HepG2 (cell line): ENCODE data around the gene HOPX. TPM values are rescaled to one million over a fixed set of nuclear protein-coding genes. Genes with fewer than 3 reads are reported as not detected.

Experiments used
- ATAC-seq: fragments of 200-7000 bp; cut with Tn5 transposase; 3 replicates; pipeline ENCODE4 v1.9.1; 2020; ENCODE audit warnings: mild to moderate bottlenecking, moderate library complexity
- BruUV-seq: library from RNA; stranded (reverse); fragments of 400-500 nt; replicated peaks from 2 replicates; lab custom pipeline; 2021; lab: Mats Ljungman, UMichigan
- CTCF ChIA-PET: fragments of 300-600 bp; formaldehyde crosslinking; extraction: SDS; loops from one replicate; lab custom pipeline; 2021; ENCODE audit warnings: low total read pairs, inconsistent platforms, low intra/inter-chr PET ratio; lab: Yijun Ruan, JAX
- POLR2A ChIA-PET: fragments of 350-600 bp; sonication (Branson Sonifier 250); formaldehyde crosslinking; loops from one replicate; lab custom pipeline; 2020; ENCODE audit warnings: antibody characterized with exemption, inconsistent platforms; lab: Yijun Ruan, JAX
- DNase-seq: peaks from one replicate; pipeline ENCODE4 v3.0.0-alpha.2; 2015; ENCODE audit warnings: low spot score
- FAIRE-seq: peaks from 3 replicates; lab custom pipeline; 2011; peaks lifted over from hg19 to GRCh38; lab: Jason Lieb, UNC
- H2AFZ ChIP-seq: one replicate; pipeline ENCODE4 v1.6.1; 2011; ENCODE audit warnings: low read length, inconsistent platforms
- H3K27ac ChIP-seq: fragments of 300-600 bp; 3 replicates; pipeline ENCODE4 v1.8.0; 2011; ENCODE audit warnings: mixed run types, mild to moderate bottlenecking, mixed read lengths, low read length, inconsistent platforms; ENCODE audit not compliant: insufficient read depth; ENCODE audit errors: extremely low read length
- H3K27me3 ChIP-seq, 2 experiments: fragments of 200-600 bp in 1 of 2; 2 replicates in 1 of 2; 3 replicates in 1 of 2; pipeline versions ENCODE4 v1.6.0 to v1.8.0; 2011; ENCODE audit warnings: low read length in 2 of 2, mild to moderate bottlenecking in 2 of 2, moderate library complexity in 2 of 2, inconsistent platforms in 1 of 2; ENCODE audit not compliant: insufficient read depth in 2 of 2, control insufficient read depth in 1 of 2
- H3K36me3 ChIP-seq, 2 experiments: fragments of 200-600 bp in 1 of 2; replicated peaks in 1 of 2; 2 replicates in 1 of 2; 3 replicates in 1 of 2; pipeline versions ENCODE4 v1.5.1 to v1.8.0; 2011; ENCODE audit warnings: low read length in 2 of 2, inconsistent platforms in 1 of 2; ENCODE audit not compliant: insufficient read depth in 2 of 2, control insufficient read depth in 1 of 2
- H3K4me1 ChIP-seq: 2 replicates; pipeline ENCODE4 v1.5.1; 2012; ENCODE audit warnings: low read length, inconsistent platforms; ENCODE audit not compliant: insufficient read depth
- H3K4me2 ChIP-seq: 2 replicates; pipeline ENCODE4 v1.6.0; 2011; ENCODE audit warnings: low read depth, low read length, inconsistent platforms
- H3K4me3 ChIP-seq, 3 experiments: fragments of 200-600 bp in 1 of 3; sonication (generic), shearing (Covaris generic) in 1 of 3; replicated peaks in 1 of 3; 2 replicates each; pipeline ENCODE4 v1.5.1; 2011 to 2016; ENCODE audit warnings: low read length in 3 of 3, inconsistent platforms in 2 of 3, low read depth in 2 of 3, mild to moderate bottlenecking in 2 of 3, control low read depth in 1 of 3, mixed read lengths in 1 of 3; ENCODE audit not compliant: insufficient read depth in 1 of 3
- H3K79me2 ChIP-seq: one replicate; pipeline ENCODE4 v1.6.1; 2011; ENCODE audit warnings: low read length, inconsistent platforms; ENCODE audit not compliant: insufficient read depth
- H3K9ac ChIP-seq: 2 replicates; pipeline ENCODE4 v1.6.0; 2011; ENCODE audit warnings: mild to moderate bottlenecking, low read depth, low read length, inconsistent platforms; ENCODE audit not compliant: insufficient read depth
- H3K9me3 ChIP-seq: 2 replicates; pipeline ENCODE4 v1.5.1; 2012; ENCODE audit warnings: mild to moderate bottlenecking, low read length
- H4K20me1 ChIP-seq: 2 replicates; pipeline ENCODE4 v1.6.0; 2011; ENCODE audit warnings: inconsistent platforms, mild to moderate bottlenecking, low read length, moderate library complexity; ENCODE audit not compliant: insufficient read depth
- DNMT3B ChIP-seq: conservative IDR thresholded peaks from 2 replicates; pipeline ENCODE4 v1.6.1; 2016; ENCODE audit warnings: missing biosample characterization, control low read depth
- EZH2 ChIP-seq: conservative IDR thresholded peaks from 2 replicates; pipeline ENCODE4 v1.6.1; 2012; ENCODE audit warnings: mild to moderate bottlenecking, low read depth, low read length, moderate library complexity
- FOXA1 ChIP-seq, 2 experiments: fragments of 450-650 bp in 1 of 2; sonication (generic) in 1 of 2; formaldehyde crosslinking in 1 of 2; IDR thresholded peaks; 2 replicates each; pipeline versions ENCODE4 v1.4.0 to v1.6.1; 2016 to 2020; ENCODE audit warnings: missing genetic modification reagents in 1 of 2
- KLF11 ChIP-seq: IDR thresholded peaks from 2 replicates; pipeline ENCODE4 v1.6.1; 2016; ENCODE audit warnings: missing compliant biosample characterization
- RCOR2 ChIP-seq: IDR thresholded peaks from 2 replicates; pipeline ENCODE4 v1.6.1; 2016; ENCODE audit warnings: missing biosample characterization, missing genetic modification reagents
- TEAD3 ChIP-seq: optimal IDR thresholded peaks from 2 replicates; pipeline ENCODE3; 2016; ENCODE audit warnings: borderline replicate concordance
- ZMYM3 ChIP-seq: sonication (generic); formaldehyde crosslinking; IDR thresholded peaks from 2 replicates; pipeline ENCODE4 v1.5.1; 2020; ENCODE audit warnings: mild to moderate bottlenecking, missing genetic modification reagents
- ZNF615 ChIP-seq: sonication (generic); formaldehyde crosslinking; IDR thresholded peaks from 2 replicates; pipeline ENCODE4 v1.5.0; 2020; ENCODE audit warnings: mild to moderate bottlenecking, missing genetic modification reagents, borderline replicate concordance
- WGBS: methylation state at CpG from one replicate; pipeline ENCODE4 v1.1.6; 2017; ENCODE audit warnings: low lambda C conversion rate; 5-methylcytosine and 5-hydroxymethylcytosine counted together
- in situ Hi-C: cut with HindIII; loops from 2 replicates; pipeline ENCODE4 v1.10.0; 2017; ENCODE audit warnings: low pct_unique_long_range_greater_than_20kb; ENCODE audit not compliant: extremely low pct_ligation_motif_present
- intact Hi-C: fragments of 100-400 bp; cut with micrococcal nuclease; formaldehyde crosslinking; loops from one replicate; pipeline ENCODE4 v1.10.0; 2022; ENCODE audit not compliant: unreplicated experiment
- polyA plus RNA-seq, 8 experiments: library from polyadenylated mRNA; depleted of rRNA in 3 of 8; stranded (reverse) in 7 of 8; unstranded in 1 of 8; fragments of >200 nt; fragmentation: Illumina TruSeq in 4 of 8; extraction: Trizol in 4 of 8; gene quantifications; 2 replicates each; pipeline versions ENCODE4 v1.2.1 to v1.2.3, GENCODE V29; 2011 to 2016; ENCODE audit warnings: low read depth in 4 of 8, missing spikeins in 1 of 8, mixed read lengths in 1 of 8; ENCODE audit not compliant: insufficient read depth in 1 of 8
- total RNA-seq, 5 experiments: library from RNA; depleted of rRNA; stranded (reverse); fragments of >200 nt; fragmentation: Illumina TruSeq; extraction: Trizol; gene quantifications; 2 replicates each; pipeline ENCODE4 v1.2.3, GENCODE V29; 2016; ENCODE audit warnings: low read depth in 1 of 5
- TF ChIP-seq, protein P1 (sequence below): sonication (generic); formaldehyde crosslinking; IDR thresholded peaks from 2 replicates; pipeline ENCODE4 v1.8.0; 2022; ENCODE audit warnings: mild to moderate bottlenecking, missing genetic modification reagents; ENCODE audit not compliant: insufficient replicate concordance
- TF ChIP-seq, protein P2 (sequence below): sonication (generic); formaldehyde crosslinking; IDR thresholded peaks from 2 replicates; pipeline ENCODE4 v1.4.0; 2020; ENCODE audit warnings: low read depth, mild to moderate bottlenecking, missing genetic modification reagents
- TF ChIP-seq, protein P3 (sequence below): IDR thresholded peaks from 2 replicates; pipeline ENCODE4 v1.6.1; 2016; ENCODE audit warnings: low read depth, borderline replicate concordance

The HOPX gene
- total and polyA plus RNA-seq, 2 of the 13 experiments (the other 11 are each of a cell fraction or from before 2014, with no cell fraction given), result not detected

DNA sequence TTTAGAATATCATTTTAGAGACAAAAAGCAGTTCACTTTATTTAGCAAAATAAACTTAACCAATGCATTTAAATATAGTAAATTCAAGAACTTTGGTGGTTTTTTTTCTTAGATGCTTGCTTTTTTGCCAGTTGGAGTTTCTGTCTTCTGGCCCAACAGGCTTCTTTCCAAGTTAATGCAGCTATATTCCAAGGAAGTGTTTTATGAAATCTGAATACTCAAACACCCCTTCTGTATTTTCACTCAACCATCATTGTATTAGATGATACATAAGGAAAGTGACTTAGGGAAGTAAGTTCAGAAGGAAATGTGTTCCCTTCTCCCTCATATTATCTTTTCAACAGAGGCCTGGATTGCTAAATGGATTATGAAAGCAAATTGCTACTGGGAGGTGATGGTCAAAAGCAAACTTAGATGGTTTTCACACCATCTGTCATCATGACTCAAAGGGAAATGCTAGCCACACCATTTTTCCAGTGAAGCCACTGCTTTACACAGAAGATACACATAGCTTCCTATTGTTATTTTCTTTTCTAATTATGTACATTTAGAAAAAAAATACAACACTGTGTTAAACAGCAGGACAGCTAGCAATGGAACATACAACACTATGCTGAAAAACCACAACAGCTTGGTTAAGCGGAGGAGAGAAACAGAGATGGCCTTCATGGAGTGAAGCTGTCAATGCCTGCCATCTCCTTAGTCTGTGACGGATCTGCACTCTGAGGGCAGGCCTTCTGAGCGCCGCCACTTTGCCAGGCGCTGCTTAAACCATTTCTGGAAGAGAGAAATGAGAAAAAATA lies 32.9 kb downstream of the HOPX start:
- intact Hi-C loops, result no loop called here
- Histone ChIP-seq H3K27me3 (peaks cover 0 to 6% of the 10 kb centered on the region in 2 experiments; a peak in 1 of 5 replicates), H3K36me3 (no peaks in the 10 kb centered on the region), H3K4me2 (no peak overlapping the region), H3K4me3 (no peak overlapping the region), H3K4me1 (no peaks in the 10 kb centered on the region), H4K20me1 (no peaks in the 10 kb centered on the region), H3K27ac (no peak overlapping the region), H2AFZ (no peak overlapping the region), H3K9ac (no peak overlapping the region), H3K9me3 (no peaks in the 10 kb centered on the region), H3K79me2 (no peaks in the 10 kb centered on the region)
- in situ Hi-C loops, result no loop called here
- no peak for FAIRE-seq
- 25% methylated on average over 5 of the region's 5 CpGs for WGBS
- DNase-seq, result no peak
- ATAC-seq, result no peak
- no peak for TF ChIP-seq ZMYM3 (CRISPR knock-in tag)
- TF ChIP-seq KLF11 (CRISPR knock-in tag), result no peak
- TF ChIP-seq EZH2, result no peak
- TF ChIP-seq ZNF615, result no peak
- no peak for TF ChIP-seq FOXA1 (IDR thresholded peaks at IDR 0.05)
- no peak for TF ChIP-seq FOXA1 (CRISPR knock-in tag; IDR thresholded peaks at IDR 0.05)
- TF ChIP-seq, protein P1, sequence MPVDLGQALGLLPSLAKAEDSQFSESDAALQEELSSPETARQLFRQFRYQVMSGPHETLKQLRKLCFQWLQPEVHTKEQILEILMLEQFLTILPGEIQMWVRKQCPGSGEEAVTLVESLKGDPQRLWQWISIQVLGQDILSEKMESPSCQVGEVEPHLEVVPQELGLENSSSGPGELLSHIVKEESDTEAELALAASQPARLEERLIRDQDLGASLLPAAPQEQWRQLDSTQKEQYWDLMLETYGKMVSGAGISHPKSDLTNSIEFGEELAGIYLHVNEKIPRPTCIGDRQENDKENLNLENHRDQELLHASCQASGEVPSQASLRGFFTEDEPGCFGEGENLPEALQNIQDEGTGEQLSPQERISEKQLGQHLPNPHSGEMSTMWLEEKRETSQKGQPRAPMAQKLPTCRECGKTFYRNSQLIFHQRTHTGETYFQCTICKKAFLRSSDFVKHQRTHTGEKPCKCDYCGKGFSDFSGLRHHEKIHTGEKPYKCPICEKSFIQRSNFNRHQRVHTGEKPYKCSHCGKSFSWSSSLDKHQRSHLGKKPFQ (CRISPR knock-in tag), result no peak
- TF ChIP-seq, protein P2, sequence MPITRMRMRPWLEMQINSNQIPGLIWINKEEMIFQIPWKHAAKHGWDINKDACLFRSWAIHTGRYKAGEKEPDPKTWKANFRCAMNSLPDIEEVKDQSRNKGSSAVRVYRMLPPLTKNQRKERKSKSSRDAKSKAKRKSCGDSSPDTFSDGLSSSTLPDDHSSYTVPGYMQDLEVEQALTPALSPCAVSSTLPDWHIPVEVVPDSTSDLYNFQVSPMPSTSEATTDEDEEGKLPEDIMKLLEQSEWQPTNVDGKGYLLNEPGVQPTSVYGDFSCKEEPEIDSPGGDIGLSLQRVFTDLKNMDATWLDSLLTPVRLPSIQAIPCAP (CRISPR knock-in tag), result no peak
- TF ChIP-seq, protein P3, sequence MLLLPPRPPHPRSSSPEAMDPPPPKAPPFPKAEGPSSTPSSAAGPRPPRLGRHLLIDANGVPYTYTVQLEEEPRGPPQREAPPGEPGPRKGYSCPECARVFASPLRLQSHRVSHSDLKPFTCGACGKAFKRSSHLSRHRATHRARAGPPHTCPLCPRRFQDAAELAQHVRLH (CRISPR knock-in tag), result no peak
- no peak for TF ChIP-seq TEAD3 (CRISPR knock-in tag)
- no peak for TF ChIP-seq DNMT3B (CRISPR knock-in tag)
- no peak for TF ChIP-seq RCOR2
- ChIA-PET POLR2A (no interaction called here), CTCF (no interaction called here)
- no TSS peak for BruUV-seq
